HG02642 (cell line): ENCODE results near the gene OTOP2.
"Not testable (repeated sequence)": the region's sequence is repeated elsewhere in the genome, so short reads cannot be mapped to it uniquely, and the experiment has no call there.

Experiments used
- ATAC-seq: cut with Tn5 transposase; IDR thresholded peaks from one replicate; pipeline ENCODE4 v1.9.1; 2021; ENCODE audit warnings: mild to moderate bottlenecking; ENCODE audit not compliant: unreplicated experiment, poor library complexity

The OTOP2 gene

GRCh38 chr17:74898376-74898946 is 25.6 kb upstream of the OTOP2 start:
- ATAC-seq, result no peak

GRCh38 chr17:74900208-74900607 is 23.9 kb upstream of the OTOP2 start:
- ATAC-seq, result no peak

GRCh38 chr17:74901353-74902135 is 22.5 kb upstream of the OTOP2 start:
- no peak for ATAC-seq

GRCh38 chr17:74903034-74903433 is 21.0 kb upstream of the OTOP2 start:
- ATAC-seq, result no peak

- no peak for ATAC-seq
These were observed 20.4 kb upstream of the OTOP2 start for GRCh38 chr17:74903671-74904070.

GRCh38 chr17:74904687-74905409 is 19.2 kb upstream of the OTOP2 start:
- no peak for ATAC-seq

- not testable (repeated sequence) for ATAC-seq
These were observed 17.8 kb upstream of the OTOP2 start for GRCh38 chr17:74906214-74906793.

- no peak for ATAC-seq
These were observed 17.1 kb upstream of the OTOP2 start for GRCh38 chr17:74907012-74907411.

GRCh38 chr17:74909097-74909496 is 15.0 kb upstream of the OTOP2 start:
- ATAC-seq, result not testable (repeated sequence)

GRCh38 chr17:74911423-74911822 is 12.7 kb upstream of the OTOP2 start:
- not testable (repeated sequence) for ATAC-seq

- no peak for ATAC-seq
These were observed 7.8 kb upstream of the OTOP2 start for GRCh38 chr17:74916136-74916850.

GRCh38 chr17:74916851-74917199 is 7.2 kb upstream of the OTOP2 start:
- ATAC-seq, result no peak

- no peak for ATAC-seq
These were observed 6.6 kb upstream of the OTOP2 start for GRCh38 chr17:74917430-74917829.

- ATAC-seq, result no peak
These were observed 5.2 kb upstream of the OTOP2 start for GRCh38 chr17:74918906-74919305.

- ATAC-seq, result no peak
These were observed 4.4 kb upstream of the OTOP2 start for GRCh38 chr17:74919440-74920305.

- ATAC-seq, result no peak
These were observed 3.8 kb upstream of the OTOP2 start for GRCh38 chr17:74920306-74920620.

- no peak for ATAC-seq
These were observed 3.4 kb upstream of the OTOP2 start for GRCh38 chr17:74920642-74921025.

GRCh38 chr17:74921026-74921681 is 2.9 kb upstream of the OTOP2 start:
- no peak for ATAC-seq

- no peak for ATAC-seq
These were observed 2.3 kb upstream of the OTOP2 start for GRCh38 chr17:74921769-74922168.
